ENCODE results near the gene SAPCD2.

The SAPCD2 gene

GRCh38 chr9:137017071-137017470 lies 53.3 kb downstream of the SAPCD2 start:
- DNase-seq (ENCODE audit: low read depth) = no peak

- no peak for DNase-seq (ENCODE audit: low read depth)
These were observed 53.9 kb downstream of the SAPCD2 start for GRCh38 chr9:137016436-137016835.

- no peak for DNase-seq (ENCODE audit: low read depth)
These were observed 54.4 kb downstream of the SAPCD2 start for GRCh38 chr9:137015976-137016375.

- no peak for DNase-seq (ENCODE audit: low read depth)
These were observed 54.8 kb downstream of the SAPCD2 start for GRCh38 chr9:137015540-137015930.

- no peak for DNase-seq (ENCODE audit: low read depth)
These were observed 55.4 kb downstream of the SAPCD2 start for GRCh38 chr9:137014776-137015539.

GRCh38 chr9:137014166-137014565 lies 56.2 kb downstream of the SAPCD2 start:
- no peak for DNase-seq (ENCODE audit: low read depth)

- DNase-seq (ENCODE audit: low read depth) = no peak
These were observed 56.8 kb downstream of the SAPCD2 start for GRCh38 chr9:137013571-137013940.

GRCh38 chr9:137012694-137013570 lies 57.4 kb downstream of the SAPCD2 start:
- no peak for DNase-seq (ENCODE audit: low read depth)
